Measurements from ENCODE around the gene ANKRD37. TPM values are rescaled to one million over a fixed set of nuclear protein-coding genes. Genes with fewer than 3 reads are reported as not detected.

Gene ANKRD37
- total RNA-seq, 1 donor from 2014 or later, result 3.6 TPM

DNA sequence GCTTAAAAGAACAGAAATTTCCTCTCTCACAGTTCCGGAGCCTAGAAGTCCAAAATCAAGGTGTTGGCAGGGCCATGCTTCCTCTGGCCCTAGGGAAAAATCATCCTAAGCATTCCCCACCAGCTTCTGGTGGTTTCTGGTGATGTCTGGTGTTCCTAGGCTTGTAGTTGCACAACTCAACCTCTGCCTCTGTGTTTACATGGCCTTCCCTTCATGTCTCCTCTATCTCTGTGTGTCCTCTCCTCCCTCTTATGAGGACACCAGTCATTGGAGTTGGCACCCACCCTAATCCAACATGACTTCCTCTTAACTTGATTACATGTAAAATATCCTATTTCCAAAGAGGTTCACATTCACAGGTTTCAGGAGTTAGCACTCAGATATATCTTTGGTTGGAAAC, 16.3 kb upstream of the ANKRD37 start:
- H3K27me3 Mint-ChIP-seq, result no peaks in the 10 kb centered on the region
- H3K27ac Mint-ChIP-seq, result no peak overlapping the region
- no peak for DNase-seq (ENCODE audit: extremely low spot score, unreplicated experiment)
- peaks cover 9% of the 10 kb centered on the region for H3K4me1 Mint-ChIP-seq (ENCODE audit: unreplicated experiment)
- peaks cover 9% of the 10 kb centered on the region for H3K9me3 Mint-ChIP-seq
- TF ChIP-seq CTCF (conservative IDR thresholded peaks at IDR 0.05), result no peak
- H3K36me3 Mint-ChIP-seq, result peaks cover 16% of the 10 kb centered on the region
- H3K4me3 Mint-ChIP-seq, result no peak overlapping the region

DNA sequence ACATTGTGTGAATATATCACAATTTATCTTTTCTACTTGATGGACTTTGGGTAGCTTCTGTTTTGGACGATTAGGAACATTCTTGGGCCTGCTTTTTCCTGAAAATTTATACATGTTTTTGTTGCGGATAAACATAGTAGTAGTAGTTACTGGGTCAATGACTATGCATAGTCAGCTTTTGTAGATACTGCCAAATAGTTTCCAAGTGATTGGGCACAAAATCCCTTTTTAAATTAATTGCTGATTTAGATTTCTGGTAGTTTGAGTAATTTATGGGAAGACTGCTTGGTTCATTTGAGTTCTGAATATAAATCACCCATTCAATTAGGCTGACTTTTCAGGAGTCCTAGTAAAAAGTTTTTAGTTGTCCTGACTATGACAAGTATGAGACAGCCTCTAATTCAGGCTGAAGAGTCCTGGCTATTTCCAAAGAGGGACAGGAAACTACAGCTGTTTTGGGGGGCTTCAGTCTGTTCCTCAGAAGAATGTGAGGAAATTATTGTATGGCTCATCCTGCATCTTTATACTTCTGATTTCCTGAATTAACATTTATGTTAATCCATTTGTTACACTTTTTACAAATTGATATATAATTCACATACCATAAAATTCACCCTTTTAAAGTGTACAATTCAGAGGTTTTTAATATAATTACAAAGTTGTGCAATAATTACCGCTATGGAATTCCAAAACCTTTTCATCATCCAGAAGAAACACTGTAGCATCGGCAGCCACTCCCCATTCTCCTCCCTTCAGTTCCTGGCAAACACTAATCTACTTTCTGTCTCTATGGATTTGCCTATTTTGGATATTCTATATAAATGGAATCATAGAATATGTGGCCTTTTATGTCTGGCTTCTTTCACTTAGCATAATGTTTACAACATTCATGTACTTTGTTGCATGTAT, 15.1 kb upstream of the ANKRD37 start:
- Mint-ChIP-seq H3K36me3 (peaks cover 13% of the 10 kb centered on the region), H3K4me1 (ENCODE audit: unreplicated experiment) (peaks cover 9% of the 10 kb centered on the region), H3K9me3 (peaks cover 9% of the 10 kb centered on the region), H3K4me3 (no peak overlapping the region), H3K27ac (no peak overlapping the region), H3K27me3 (no peaks in the 10 kb centered on the region)
- TF ChIP-seq CTCF (conservative IDR thresholded peaks at IDR 0.05), result no peak
- no peak for DNase-seq (ENCODE audit: extremely low spot score, unreplicated experiment)

- Mint-ChIP-seq H3K27me3 (no peaks in the 10 kb centered on the region), H3K4me3 (no peak overlapping the region), H3K4me1 (ENCODE audit: unreplicated experiment) (peaks cover 9% of the 10 kb centered on the region), H3K27ac (no peak overlapping the region), H3K36me3 (peaks cover 13% of the 10 kb centered on the region), H3K9me3 (peaks cover 9% of the 10 kb centered on the region)
- TF ChIP-seq CTCF (conservative IDR thresholded peaks at IDR 0.05), result no peak
- DNase-seq (ENCODE audit: extremely low spot score, unreplicated experiment), result no peak
Observed at GRCh38 chr4:185382754-185383153, 13.9 kb upstream of the ANKRD37 start.

DNA sequence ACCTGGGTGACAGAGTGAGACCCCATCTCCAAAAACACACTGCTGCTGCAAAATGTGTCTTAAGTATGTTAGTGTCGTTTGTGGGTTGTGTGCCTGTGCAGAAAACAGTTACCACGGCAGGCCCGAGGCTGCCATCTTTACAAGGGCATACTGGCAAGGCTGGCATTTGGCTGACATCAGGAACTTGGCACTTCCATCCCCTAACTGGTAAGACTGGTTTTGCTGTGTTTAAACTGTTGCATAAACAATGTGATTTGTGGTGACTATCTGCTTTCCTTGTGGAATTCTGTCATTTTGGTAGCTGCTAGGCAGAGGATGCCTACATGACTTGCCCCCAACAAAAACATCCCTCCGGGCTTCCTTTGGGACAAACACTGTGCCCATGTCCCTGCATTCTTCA, 13.2 kb upstream of the ANKRD37 start:
- H3K4me1 Mint-ChIP-seq (ENCODE audit: unreplicated experiment), result peaks cover 9% of the 10 kb centered on the region
- H3K27ac Mint-ChIP-seq, result no peak overlapping the region
- no peak overlapping the region for H3K4me3 Mint-ChIP-seq
- H3K36me3 Mint-ChIP-seq, result peaks cover 13% of the 10 kb centered on the region
- TF ChIP-seq CTCF (conservative IDR thresholded peaks at IDR 0.05), result no peak
- H3K27me3 Mint-ChIP-seq, result no peaks in the 10 kb centered on the region
- H3K9me3 Mint-ChIP-seq, result peaks cover 13% of the 10 kb centered on the region
- no peak for DNase-seq (ENCODE audit: extremely low spot score, unreplicated experiment)

- Mint-ChIP-seq H3K4me3 (no peak overlapping the region), H3K4me1 (ENCODE audit: unreplicated experiment) (peaks cover 9% of the 10 kb centered on the region), H3K9me3 (peaks cover 14% of the 10 kb centered on the region), H3K27me3 (no peaks in the 10 kb centered on the region), H3K27ac (no peak overlapping the region), H3K36me3 (peaks cover 13% of the 10 kb centered on the region)
- no peak for TF ChIP-seq CTCF (conservative IDR thresholded peaks at IDR 0.05)
- DNase-seq (ENCODE audit: extremely low spot score, unreplicated experiment), result no peak
Observed at GRCh38 chr4:185384061-185384460, 12.6 kb upstream of the ANKRD37 start.

Data from type B pancreatic cell (in vitro differentiated cells).